Uterus (tissue), 4 donors: ENCODE data around the gene LGR6. TPM values are rescaled to one million over a fixed set of nuclear protein-coding genes. Genes with fewer than 3 reads are reported as not detected.

Experiments
- DNase-seq, 2 donors: peaks; one replicate each; pipeline ENCODE4 v3.0.0-alpha.2; 2019 to 2020
- H3K27ac ChIP-seq, 2 donors: fragments of 200-600 bp; sonication (generic); 1 replicate in 1 of 2; 2 replicates in 1 of 2; pipeline ENCODE4 v1.5.1; 2016 to 2018
- H3K27me3 ChIP-seq, 2 donors: fragments of 200-600 bp; sonication (generic); one replicate each; pipeline ENCODE4 v1.5.1; 2018 to 2019; ENCODE audit warnings: control low read depth in 1 of 2
- H3K36me3 ChIP-seq, 2 donors: fragments of 200-600 bp; sonication (generic); one replicate each; pipeline ENCODE4 v1.5.1; 2019; ENCODE audit warnings: control low read depth in 1 of 2
- H3K4me1 ChIP-seq, 2 donors: fragments of 200-600 bp; sonication (generic); one replicate each; pipeline ENCODE4 v1.5.1; 2018 to 2019; ENCODE audit warnings: control low read depth in 1 of 2
- H3K4me3 ChIP-seq, 2 donors: fragments of 200-600 bp; sonication (generic); 1 replicate in 1 of 2; 2 replicates in 1 of 2; pipeline ENCODE4 v1.5.1; 2018 to 2019; ENCODE audit warnings: mild to moderate bottlenecking in 1 of 2
- H3K9me3 ChIP-seq, 2 donors: fragments of 200-600 bp; sonication (generic); one replicate each; pipeline ENCODE4 v1.5.1; 2019; ENCODE audit warnings: control low read depth in 1 of 2
- CTCF ChIP-seq, 4 experiments: fragments of 200-600 bp in 2 of 4; fragments of 450-650 bp in 2 of 4; sonication (generic) in 2 of 4; IDR thresholded peaks; one replicate each; pipeline ENCODE4 v1.5.1; 2016 to 2019; ENCODE audit warnings: antibody characterized with exemption in 4 of 4, mild to moderate bottlenecking in 2 of 4, moderate library complexity in 1 of 4
- POLR2A ChIP-seq, 2 donors: fragments of 450-650 bp; IDR thresholded peaks; one replicate each; pipeline ENCODE4 v1.6.1; 2016; ENCODE audit warnings: antibody characterized with exemption in 2 of 2, mild to moderate bottlenecking in 1 of 2, moderate library complexity in 1 of 2
- intact Hi-C: fragments of 100-400 bp; cut with DNase I; formaldehyde crosslinking; loops from one replicate; pipeline ENCODE4 v1.15.1; 2023; ENCODE audit warnings: low total_unique reads
- total RNA-seq, 4 donors: library from RNA; depleted of rRNA in 3 of 4; stranded (reverse); fragments of >200 nt in 3 of 4; gene quantifications; one replicate each; pipeline versions ENCODE4 v1.1.0 to v1.2.4, GENCODE V29; 2014 to 2023
- donor health status: DM: yes; HTN: yes; CAD: no.

LGR6 gene
- total RNA-seq, 4 donors from 2014 or later, result 3.5 to 7.2 (median 4.0) TPM; not detected in 1

GRCh38 chr1:202357506-202357905 lies 163.9 kb downstream of the LGR6 start:
- H3K4me3 ChIP-seq, result no peak overlapping the region
- H3K36me3 ChIP-seq, result no peaks in the 10 kb centered on the region
- H3K27me3 ChIP-seq, result no peaks in the 10 kb centered on the region
- TF ChIP-seq CTCF (IDR thresholded peaks at IDR 0.05), result no peak
- no peak for TF ChIP-seq POLR2A (IDR thresholded peaks at IDR 0.05)
- no peaks in the 10 kb centered on the region for H3K4me1 ChIP-seq
- H3K27ac ChIP-seq, result no peak overlapping the region
- H3K9me3 ChIP-seq, result no peaks in the 10 kb centered on the region
- intact Hi-C loops, result no loop called here
- no peak for DNase-seq

GRCh38 chr1:202361224-202361623 lies 167.6 kb downstream of the LGR6 start:
- TF ChIP-seq POLR2A (IDR thresholded peaks at IDR 0.05) (no peak), CTCF (IDR thresholded peaks at IDR 0.05) (no peak)
- H3K4me1 ChIP-seq, result no peaks in the 10 kb centered on the region
- no peaks in the 10 kb centered on the region for H3K27me3 ChIP-seq
- no peaks in the 10 kb centered on the region for H3K36me3 ChIP-seq
- intact Hi-C loops, result no loop called here
- no peak overlapping the region for H3K4me3 ChIP-seq
- no peak for DNase-seq
- no peaks in the 10 kb centered on the region for H3K9me3 ChIP-seq
- H3K27ac ChIP-seq, result no peak overlapping the region

- Histone ChIP-seq H3K4me1 (no peaks in the 10 kb centered on the region), H3K4me3 (no peak overlapping the region), H3K27ac (no peak overlapping the region), H3K27me3 (no peaks in the 10 kb centered on the region), H3K36me3 (no peaks in the 10 kb centered on the region), H3K9me3 (no peaks in the 10 kb centered on the region)
- no peak for DNase-seq
- intact Hi-C loops, result no loop called here
- TF ChIP-seq POLR2A (IDR thresholded peaks at IDR 0.05) (no peak), CTCF (IDR thresholded peaks at IDR 0.05) (no peak)
Observed at GRCh38 chr1:202361701-202362100, 168.1 kb downstream of the LGR6 start.

- TF ChIP-seq CTCF (IDR thresholded peaks at IDR 0.05), result no peak
- no peak for TF ChIP-seq POLR2A (IDR thresholded peaks at IDR 0.05)
Observed at GRCh38 chr1:202362212-202362611, 168.6 kb downstream of the LGR6 start.

GRCh38 chr1:202365092-202365815 lies 171.7 kb downstream of the LGR6 start:
- DNase-seq, result no peak
- Histone ChIP-seq H3K36me3 (no peaks in the 10 kb centered on the region), H3K27me3 (no peaks in the 10 kb centered on the region), H3K4me1 (no peaks in the 10 kb centered on the region), H3K27ac (no peak overlapping the region), H3K9me3 (no peaks in the 10 kb centered on the region), H3K4me3 (no peak overlapping the region)
- intact Hi-C loops, result no loop called here
- TF ChIP-seq CTCF (IDR thresholded peaks at IDR 0.05) (no peak), POLR2A (IDR thresholded peaks at IDR 0.05) (no peak)

More at GRCh38 chr1:202362212-202362611, 168.6 kb downstream of the LGR6 start:
- intact Hi-C loops, result no loop called here
- no peaks in the 10 kb centered on the region for H3K36me3 ChIP-seq
- H3K4me1 ChIP-seq, result no peaks in the 10 kb centered on the region
- H3K27ac ChIP-seq, result no peak overlapping the region
- H3K27me3 ChIP-seq, result no peaks in the 10 kb centered on the region
- no peaks in the 10 kb centered on the region for H3K9me3 ChIP-seq
- no peak overlapping the region for H3K4me3 ChIP-seq
- DNase-seq, result no peak
